Measurements from ENCODE around the gene URAD. TPM values are rescaled to one million over a fixed set of nuclear protein-coding genes. Genes with fewer than 3 reads are reported as not detected.

URAD gene
- total RNA-seq, 1 donor, result not detected

DNA sequence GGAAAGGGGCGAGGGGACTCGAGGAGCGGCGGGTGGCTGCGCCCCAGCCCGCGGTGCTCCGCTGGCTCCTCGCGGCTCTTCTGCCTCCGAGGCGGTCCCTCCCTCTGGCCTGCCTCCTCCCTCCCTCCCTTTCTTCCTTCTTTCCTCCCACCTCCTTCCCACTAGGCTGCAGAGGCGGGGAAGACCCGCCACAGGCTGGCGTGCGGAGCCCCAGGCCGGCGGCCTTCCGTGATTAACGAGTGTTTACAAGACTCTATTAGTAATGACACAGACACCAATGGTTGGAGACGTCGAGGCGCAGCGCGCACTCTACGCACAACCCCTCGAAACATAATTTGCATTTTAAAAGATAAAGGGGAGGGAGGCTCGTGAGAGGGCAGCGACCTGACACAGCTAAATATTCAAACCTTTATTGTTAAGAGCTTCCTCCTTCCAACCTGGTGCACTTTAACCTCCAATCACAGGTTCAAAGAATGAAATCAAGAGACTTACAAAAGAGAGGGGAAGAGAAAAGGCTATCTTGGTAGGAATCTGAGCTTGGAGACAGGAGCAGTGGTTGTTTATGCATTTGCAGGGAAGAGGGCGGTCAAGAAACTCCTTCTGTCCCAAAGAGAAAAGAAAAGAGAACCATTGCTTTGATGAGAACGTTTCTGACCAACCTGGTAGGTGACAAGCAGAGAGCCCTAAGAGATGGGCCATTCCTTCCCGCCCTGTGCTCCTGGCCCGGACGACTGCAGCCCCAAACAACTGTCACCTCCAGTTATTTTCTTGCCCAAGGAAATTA is 19.2 kb downstream of the URAD start, which contains the start of gene CDX2:
CDX2 (minus strand) TSS at position 234 of the 784 bp plus-strand sequence. CDS start 309 bp downstream, outside the sequence.
- Histone ChIP-seq H3K9me3 (ENCODE audit: low read depth, low read length) (no peaks in the 10 kb centered on the region), H3K4me2 (ENCODE audit: insufficient read depth, low read length) (no peak within 1 kb of the TSS), H3K4me1 (ENCODE audit: insufficient read depth, low read length) (no peaks in the 10 kb centered on the region), H3K27me3 (ENCODE audit: insufficient read depth, low read length) (peaks cover 98% of the 10 kb centered on the region), H2AFZ (ENCODE audit: low read length) (no peak within 1 kb of the TSS), H4K20me1 (ENCODE audit: insufficient read depth, low read length) (no peaks in the 10 kb centered on the region), H3K27ac (ENCODE audit: low read depth, low read length) (no peak within 1 kb of the TSS), H3K79me2 (ENCODE audit: insufficient read depth, low read length) (no peaks in the 10 kb centered on the region), H3K36me3 (ENCODE audit: insufficient read depth, low read length) (no peaks in the 10 kb centered on the region), H3K4me3 (ENCODE audit: insufficient read depth, low read length) (no peak within 1 kb of the TSS)
- peak; percentile 85 for DNase-seq (ENCODE audit: insufficient read length, low spot score, missing footprints)
- TF ChIP-seq, protein P1, sequence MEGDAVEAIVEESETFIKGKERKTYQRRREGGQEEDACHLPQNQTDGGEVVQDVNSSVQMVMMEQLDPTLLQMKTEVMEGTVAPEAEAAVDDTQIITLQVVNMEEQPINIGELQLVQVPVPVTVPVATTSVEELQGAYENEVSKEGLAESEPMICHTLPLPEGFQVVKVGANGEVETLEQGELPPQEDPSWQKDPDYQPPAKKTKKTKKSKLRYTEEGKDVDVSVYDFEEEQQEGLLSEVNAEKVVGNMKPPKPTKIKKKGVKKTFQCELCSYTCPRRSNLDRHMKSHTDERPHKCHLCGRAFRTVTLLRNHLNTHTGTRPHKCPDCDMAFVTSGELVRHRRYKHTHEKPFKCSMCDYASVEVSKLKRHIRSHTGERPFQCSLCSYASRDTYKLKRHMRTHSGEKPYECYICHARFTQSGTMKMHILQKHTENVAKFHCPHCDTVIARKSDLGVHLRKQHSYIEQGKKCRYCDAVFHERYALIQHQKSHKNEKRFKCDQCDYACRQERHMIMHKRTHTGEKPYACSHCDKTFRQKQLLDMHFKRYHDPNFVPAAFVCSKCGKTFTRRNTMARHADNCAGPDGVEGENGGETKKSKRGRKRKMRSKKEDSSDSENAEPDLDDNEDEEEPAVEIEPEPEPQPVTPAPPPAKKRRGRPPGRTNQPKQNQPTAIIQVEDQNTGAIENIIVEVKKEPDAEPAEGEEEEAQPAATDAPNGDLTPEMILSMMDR (IDR thresholded peaks at IDR 0.05; ENCODE audit: extremely low read depth, low read depth, low read length), result no peak

DNA sequence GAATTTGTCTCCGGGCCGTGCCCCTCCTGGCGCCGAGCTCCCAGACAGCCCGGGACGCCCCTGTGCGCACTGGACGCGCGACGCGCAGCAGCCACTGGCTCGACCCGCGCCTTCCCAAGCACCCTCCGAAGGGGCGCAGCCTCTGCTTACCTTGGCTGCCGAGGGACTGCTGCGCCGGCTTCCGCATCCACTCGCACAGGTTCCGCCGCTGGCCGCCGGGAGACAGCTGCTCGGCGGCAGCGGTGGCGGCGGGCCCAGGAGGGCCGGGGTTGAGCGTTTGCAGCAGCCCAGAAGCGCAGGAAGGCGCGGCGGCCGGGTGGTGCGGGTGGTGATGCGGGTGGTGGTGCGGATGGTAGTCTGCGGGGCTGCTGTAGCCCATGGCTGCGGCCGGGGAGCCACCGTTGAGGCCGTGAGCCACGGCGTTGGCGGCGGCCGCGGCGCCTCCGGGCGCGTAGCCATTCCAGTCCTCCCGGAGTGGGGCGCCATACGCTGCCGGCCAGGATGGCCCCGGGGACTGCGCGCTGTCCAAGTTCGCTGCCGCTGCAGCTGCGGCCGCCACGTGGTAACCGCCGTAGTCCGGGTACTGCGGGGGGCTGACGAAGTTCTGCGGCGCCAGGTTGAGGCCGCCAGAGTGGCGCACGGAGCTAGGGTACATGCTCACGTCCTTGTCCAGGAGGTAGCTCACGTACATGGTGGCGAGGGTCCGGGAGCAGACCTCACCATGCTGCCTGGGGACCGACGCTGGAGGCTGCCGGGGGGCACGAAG is 20.0 kb downstream of the URAD start:
- no peak overlapping the region for H3K27ac ChIP-seq (ENCODE audit: low read depth, low read length)
- no peaks in the 10 kb centered on the region for H3K79me2 ChIP-seq (ENCODE audit: insufficient read depth, low read length)
- peak; percentile 66 for DNase-seq (ENCODE audit: insufficient read length, low spot score, missing footprints)
- no peaks in the 10 kb centered on the region for H3K9me3 ChIP-seq (ENCODE audit: low read depth, low read length)
- H3K36me3 ChIP-seq (ENCODE audit: insufficient read depth, low read length), result no peaks in the 10 kb centered on the region
- TF ChIP-seq, protein P1 (IDR thresholded peaks at IDR 0.05; ENCODE audit: extremely low read depth, low read depth, low read length), result no peak
- H4K20me1 ChIP-seq (ENCODE audit: insufficient read depth, low read length), result no peaks in the 10 kb centered on the region
- no peak overlapping the region for H2AFZ ChIP-seq (ENCODE audit: low read length)
- H3K4me1 ChIP-seq (ENCODE audit: insufficient read depth, low read length), result no peaks in the 10 kb centered on the region
- H3K4me2 ChIP-seq (ENCODE audit: insufficient read depth, low read length), result no peak overlapping the region
- H3K27me3 ChIP-seq (ENCODE audit: insufficient read depth, low read length), result peaks cover 91% of the 10 kb centered on the region
- no peak overlapping the region for H3K4me3 ChIP-seq (ENCODE audit: insufficient read depth, low read length)

DNA sequence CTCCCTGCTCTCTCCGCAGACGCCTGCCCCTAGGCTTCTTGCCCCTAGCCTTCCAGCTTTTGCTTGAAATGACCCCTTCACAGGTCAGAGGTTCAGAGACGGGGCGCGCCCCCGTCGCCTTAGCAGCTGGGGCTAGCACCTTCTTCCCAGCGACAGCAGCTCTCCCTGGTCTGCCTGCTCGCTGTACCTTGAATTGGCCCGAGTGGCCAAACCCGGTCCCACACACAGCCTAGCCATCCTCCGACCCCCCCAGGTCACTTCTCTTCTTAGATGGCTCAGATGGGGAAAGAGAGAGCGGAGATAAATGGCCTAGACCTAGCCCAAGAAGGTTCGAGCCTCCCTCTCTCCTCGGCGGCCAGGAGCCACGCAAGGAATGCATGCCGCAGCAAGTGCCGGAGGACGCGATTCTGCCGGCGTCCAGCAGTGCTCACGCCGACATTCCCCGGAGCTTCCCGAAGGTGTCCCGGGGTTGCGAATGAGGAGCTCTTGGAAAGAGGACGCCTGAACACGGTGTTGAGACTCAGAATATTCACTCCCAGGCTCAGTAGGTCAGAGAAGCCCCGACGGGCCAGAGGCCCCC is 20.7 kb downstream of the URAD start:
- no peaks in the 10 kb centered on the region for H4K20me1 ChIP-seq (ENCODE audit: insufficient read depth, low read length)
- TF ChIP-seq, protein P1 (IDR thresholded peaks at IDR 0.05; ENCODE audit: extremely low read depth, low read depth, low read length), result no peak
- no peaks in the 10 kb centered on the region for H3K36me3 ChIP-seq (ENCODE audit: insufficient read depth, low read length)
- no peaks in the 10 kb centered on the region for H3K9me3 ChIP-seq (ENCODE audit: low read depth, low read length)
- peaks cover 85% of the 10 kb centered on the region for H3K27me3 ChIP-seq (ENCODE audit: insufficient read depth, low read length)
- no peak overlapping the region for H2AFZ ChIP-seq (ENCODE audit: low read length)
- DNase-seq (ENCODE audit: insufficient read length, low spot score, missing footprints), result peak; percentile 85
- no peaks in the 10 kb centered on the region for H3K4me1 ChIP-seq (ENCODE audit: insufficient read depth, low read length)
- H3K4me3 ChIP-seq (ENCODE audit: insufficient read depth, low read length), result no peak overlapping the region
- no peaks in the 10 kb centered on the region for H3K79me2 ChIP-seq (ENCODE audit: insufficient read depth, low read length)
- no peak overlapping the region for H3K4me2 ChIP-seq (ENCODE audit: insufficient read depth, low read length)
- H3K27ac ChIP-seq (ENCODE audit: low read depth, low read length), result no peak overlapping the region
